ACC112 (cell line): Measurements from ENCODE around the gene CACNA1B.

Experiments
- H2AFZ ChIP-seq: fragments of 200-600 bp; sonication (generic); one replicate; pipeline ENCODE4 v1.6.0; 2017; ENCODE audit warnings: antibody characterized with exemption, low read length; ENCODE audit not compliant: unreplicated experiment
- H3K27ac ChIP-seq: fragments of 200-600 bp; sonication (generic); 2 replicates; pipeline ENCODE4 v1.5.1; 2014; ENCODE audit warnings: low read depth, mild to moderate bottlenecking, antibody characterized with exemption, low read length, moderate library complexity
- H3K27me3 ChIP-seq: fragments of 200-600 bp; sonication (generic); 2 replicates; pipeline ENCODE4 v1.6.1; 2014; ENCODE audit warnings: mild to moderate bottlenecking, antibody characterized with exemption, low read length, moderate library complexity, mixed read lengths; ENCODE audit not compliant: insufficient read depth
- H3K36me3 ChIP-seq: fragments of 200-600 bp; sonication (generic); 2 replicates; pipeline ENCODE4 v1.6.1; 2016; ENCODE audit warnings: mild to moderate bottlenecking, antibody characterized with exemption, low read length, moderate library complexity, mixed read lengths; ENCODE audit not compliant: insufficient read depth
- H3K4me1 ChIP-seq: fragments of 200-600 bp; sonication (generic); one replicate; pipeline ENCODE4 v1.6.1; 2016; ENCODE audit warnings: low read length, mixed read lengths; ENCODE audit not compliant: insufficient read depth, unreplicated experiment, control insufficient read depth
- H3K4me3 ChIP-seq: fragments of 200-600 bp; sonication (generic); 2 replicates; pipeline ENCODE4 v1.5.1; 2014; ENCODE audit warnings: mild to moderate bottlenecking, low read depth, low read length
- H3K79me2 ChIP-seq: fragments of 200-600 bp; sonication (generic); one replicate; pipeline ENCODE4 v1.6.0; 2016; ENCODE audit warnings: low read length; ENCODE audit not compliant: control insufficient read depth, unreplicated experiment, insufficient read depth

Gene CACNA1B

GRCh38 chr9:138095813-138096518, 218.4 kb downstream of the CACNA1B start:
- H3K27me3 ChIP-seq: no peaks in the 10 kb centered on the region
- no peak overlapping the region for H2AFZ ChIP-seq
- H3K4me3 ChIP-seq: no peak overlapping the region
- no peak overlapping the region for H3K27ac ChIP-seq
- no peaks in the 10 kb centered on the region for H3K79me2 ChIP-seq
- H3K36me3 ChIP-seq: no peaks in the 10 kb centered on the region
- no peaks in the 10 kb centered on the region for H3K4me1 ChIP-seq

GRCh38 chr9:138096519-138096845, 218.9 kb downstream of the CACNA1B start:
- no peak overlapping the region for H3K27ac ChIP-seq
- no peaks in the 10 kb centered on the region for H3K36me3 ChIP-seq
- no peak overlapping the region for H3K4me3 ChIP-seq
- no peaks in the 10 kb centered on the region for H3K4me1 ChIP-seq
- no peaks in the 10 kb centered on the region for H3K27me3 ChIP-seq
- no peak overlapping the region for H2AFZ ChIP-seq
- no peaks in the 10 kb centered on the region for H3K79me2 ChIP-seq

DNA sequence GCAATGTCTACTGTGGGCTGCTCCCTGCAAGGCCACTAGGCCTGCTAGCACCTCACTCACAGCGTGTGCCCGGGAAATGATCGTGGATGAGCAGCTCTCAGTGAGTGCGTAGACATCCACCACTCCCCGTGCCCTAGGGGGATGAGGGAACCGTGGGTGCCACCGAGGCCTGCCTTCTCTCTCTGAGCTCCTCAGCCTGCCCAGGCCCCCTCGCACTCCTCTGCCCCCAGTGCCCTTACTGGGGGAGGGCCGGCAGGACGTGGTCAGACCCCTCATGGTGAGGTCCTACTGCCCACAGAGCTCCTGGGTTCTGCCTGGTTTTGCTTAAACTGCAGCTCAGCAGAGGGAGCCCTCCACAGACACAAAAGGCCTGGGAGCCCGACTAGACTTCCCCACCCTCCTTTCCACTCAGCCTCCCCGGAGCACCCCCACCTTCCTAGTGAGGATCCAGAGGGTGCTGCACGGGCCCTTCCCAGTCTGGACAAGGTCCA, 220.0 kb downstream of the CACNA1B start:
- H3K27me3 ChIP-seq: no peaks in the 10 kb centered on the region
- no peaks in the 10 kb centered on the region for H3K79me2 ChIP-seq
- H3K36me3 ChIP-seq: no peaks in the 10 kb centered on the region
- no peaks in the 10 kb centered on the region for H3K4me1 ChIP-seq
- H3K4me3 ChIP-seq: no peak overlapping the region
- H3K27ac ChIP-seq: no peak overlapping the region
- no peak overlapping the region for H2AFZ ChIP-seq

DNA sequence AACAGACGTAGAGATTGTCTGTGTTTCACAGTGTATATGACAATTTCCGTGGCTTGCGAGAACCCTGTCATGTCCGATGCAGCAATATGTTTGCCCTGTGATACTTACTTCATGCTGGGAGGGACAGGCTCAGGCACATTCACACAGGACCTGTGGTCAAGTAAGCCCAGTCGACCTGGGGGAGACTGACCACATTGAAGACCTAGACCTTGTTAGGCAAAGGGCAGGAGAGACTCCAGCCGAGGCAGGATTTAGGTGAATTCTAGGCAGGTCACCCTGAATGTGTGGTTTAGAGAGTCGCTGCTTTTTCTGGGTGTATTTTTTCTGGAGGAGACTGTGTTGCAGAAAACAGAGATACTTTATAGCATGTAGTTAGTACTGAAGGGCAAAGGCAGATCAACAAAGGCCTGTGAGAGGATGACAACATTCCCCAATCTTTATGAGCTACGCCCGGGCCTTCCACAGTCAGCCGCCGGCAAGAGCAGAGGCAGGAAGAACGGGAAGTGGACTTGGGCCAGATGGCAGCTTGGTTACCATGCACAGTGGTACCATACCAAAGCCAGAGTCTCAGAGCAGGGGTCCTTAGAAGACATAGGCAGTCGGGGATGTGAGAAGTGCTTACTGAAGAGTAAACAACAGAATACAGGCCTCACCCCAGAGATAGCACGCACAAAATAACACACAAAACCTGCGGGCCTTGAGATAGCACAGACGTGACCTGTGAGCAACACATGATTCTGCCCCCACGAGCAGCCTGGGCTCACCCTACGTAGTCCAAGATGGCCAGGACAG, 220.7 kb downstream of the CACNA1B start:
- no peak overlapping the region for H3K4me3 ChIP-seq
- H3K36me3 ChIP-seq: no peaks in the 10 kb centered on the region

DNA sequence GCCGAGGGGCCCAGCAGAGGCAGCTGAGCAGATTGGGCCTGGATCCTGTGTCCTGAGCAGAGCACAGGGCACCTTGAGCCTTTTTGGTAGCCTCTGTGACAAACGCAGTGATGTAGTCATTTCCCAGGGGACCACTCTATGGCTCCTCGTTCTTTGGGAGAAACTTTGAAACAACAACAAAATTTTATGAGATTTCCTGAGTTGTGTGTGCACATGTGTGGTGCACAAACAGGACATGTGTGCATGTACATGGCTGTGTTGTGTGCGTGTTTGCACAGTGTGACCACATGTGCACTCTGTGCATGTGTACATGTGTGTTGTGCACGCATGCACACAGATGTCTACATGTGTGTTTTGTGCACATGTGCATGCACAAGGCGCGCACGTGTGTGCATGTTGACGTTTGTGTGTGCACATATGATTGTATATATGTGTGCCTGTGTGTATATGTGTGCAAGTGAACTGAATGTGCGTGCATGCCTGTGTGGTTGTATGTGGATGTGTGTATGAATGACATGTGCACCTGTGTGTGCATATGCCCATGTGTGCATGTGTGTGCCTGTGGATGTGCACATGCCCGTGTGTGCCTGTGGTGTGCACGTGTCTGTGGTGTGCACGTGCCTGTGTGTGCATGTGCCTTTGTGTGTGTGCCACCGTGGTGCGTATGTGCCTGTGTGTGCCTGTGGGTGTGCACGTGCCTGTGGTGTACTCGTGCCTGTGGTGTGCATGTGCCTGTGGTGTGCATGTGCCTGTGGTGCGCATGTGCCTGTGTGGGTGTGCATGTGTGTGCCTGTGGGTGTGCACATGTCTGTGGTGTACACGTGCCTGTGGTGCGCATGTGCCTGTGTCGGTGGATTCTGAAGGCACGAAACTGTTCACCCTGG, 221.6 kb downstream of the CACNA1B start:
- H3K4me1 ChIP-seq: no peaks in the 10 kb centered on the region
- no peak overlapping the region for H3K27ac ChIP-seq
- H2AFZ ChIP-seq: no peak overlapping the region
- H3K27me3 ChIP-seq: no peaks in the 10 kb centered on the region
- no peak overlapping the region for H3K4me3 ChIP-seq
- H3K36me3 ChIP-seq: no peaks in the 10 kb centered on the region
- H3K79me2 ChIP-seq: no peaks in the 10 kb centered on the region

More for the DNA sequence above, 220.7 kb downstream of the CACNA1B start:
- H3K27me3 ChIP-seq: no peaks in the 10 kb centered on the region
- H3K79me2 ChIP-seq: no peaks in the 10 kb centered on the region
- no peaks in the 10 kb centered on the region for H3K4me1 ChIP-seq
- H3K27ac ChIP-seq: no peak overlapping the region
- H2AFZ ChIP-seq: no peak overlapping the region

DNA sequence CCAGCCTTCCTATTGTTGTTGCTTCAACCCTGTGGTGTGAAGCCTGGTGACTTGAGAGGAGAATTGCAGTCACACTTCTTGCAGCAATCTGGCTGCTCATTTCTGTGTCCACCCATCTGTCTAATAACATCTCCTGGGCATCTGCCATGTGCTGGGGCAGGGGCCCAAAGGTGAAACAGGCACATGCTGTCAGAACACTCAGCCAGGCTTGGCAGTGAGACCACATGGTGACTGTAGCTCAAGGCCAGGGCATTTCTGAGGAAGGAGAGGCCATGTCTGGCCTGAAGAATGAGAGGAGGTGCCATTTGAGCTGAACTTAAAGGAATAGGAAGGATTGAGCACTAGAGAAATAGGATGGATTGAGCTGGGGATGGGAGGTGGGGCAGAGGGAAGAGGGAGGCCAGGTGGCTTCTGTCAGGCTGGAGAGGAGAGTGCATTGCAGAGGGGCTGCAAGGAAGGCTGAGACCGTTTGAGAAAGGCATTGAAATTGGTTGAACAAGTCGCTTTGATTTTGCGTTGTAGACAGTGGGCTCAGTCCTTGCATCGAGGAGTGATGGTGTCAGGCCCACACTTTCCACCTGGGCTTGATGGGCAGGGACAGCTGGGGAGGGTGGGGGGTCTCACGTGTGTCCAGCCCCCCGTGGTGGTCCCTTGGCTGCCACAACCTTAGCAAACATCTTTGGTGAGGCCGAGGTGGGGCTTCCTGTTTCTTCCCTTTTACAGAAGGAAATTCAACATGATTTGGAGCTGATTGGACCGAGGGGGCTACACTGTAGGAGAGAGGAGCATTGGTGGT, 222.4 kb downstream of the CACNA1B start:
- Histone ChIP-seq H3K4me1 (no peaks in the 10 kb centered on the region), H3K36me3 (no peaks in the 10 kb centered on the region), H2AFZ (no peak overlapping the region), H3K4me3 (no peak overlapping the region), H3K27me3 (no peaks in the 10 kb centered on the region), H3K79me2 (no peaks in the 10 kb centered on the region), H3K27ac (no peak overlapping the region)

DNA sequence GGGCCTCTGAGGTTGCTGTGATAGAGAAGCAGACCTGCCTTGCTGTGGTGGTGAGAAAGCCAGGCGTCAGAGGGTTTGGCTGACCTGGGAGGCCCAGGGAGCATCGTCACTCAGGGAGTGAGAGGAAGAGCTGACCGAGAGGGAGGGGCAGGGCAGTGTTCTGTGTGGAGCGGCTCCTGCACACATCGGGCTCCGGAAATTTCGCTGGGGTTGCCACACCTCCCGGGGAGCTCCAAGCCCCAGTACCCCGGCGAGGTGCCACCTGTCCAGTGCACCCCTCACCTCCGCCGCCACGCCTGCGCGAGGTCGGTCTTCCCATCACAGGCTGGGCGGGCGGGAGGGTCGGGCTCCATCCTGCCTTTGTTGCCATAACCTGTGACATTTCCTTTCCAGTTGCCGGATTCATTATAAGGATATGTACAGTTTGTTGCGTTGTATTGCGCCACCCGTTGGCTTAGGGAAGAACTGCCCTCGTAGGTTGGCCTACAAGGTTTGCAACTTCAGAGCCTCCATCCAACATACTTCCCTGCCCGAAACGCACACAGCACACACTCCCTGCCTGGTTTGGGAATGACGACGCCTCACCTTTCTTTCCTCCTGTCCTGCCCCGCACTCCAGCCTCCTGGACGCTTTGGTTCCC, 223.2 kb downstream of the CACNA1B start:
- Histone ChIP-seq H3K27me3 (no peaks in the 10 kb centered on the region), H3K36me3 (no peaks in the 10 kb centered on the region), H2AFZ (no peak overlapping the region), H3K79me2 (no peaks in the 10 kb centered on the region), H3K27ac (no peak overlapping the region), H3K4me3 (no peak overlapping the region), H3K4me1 (no peaks in the 10 kb centered on the region)

DNA sequence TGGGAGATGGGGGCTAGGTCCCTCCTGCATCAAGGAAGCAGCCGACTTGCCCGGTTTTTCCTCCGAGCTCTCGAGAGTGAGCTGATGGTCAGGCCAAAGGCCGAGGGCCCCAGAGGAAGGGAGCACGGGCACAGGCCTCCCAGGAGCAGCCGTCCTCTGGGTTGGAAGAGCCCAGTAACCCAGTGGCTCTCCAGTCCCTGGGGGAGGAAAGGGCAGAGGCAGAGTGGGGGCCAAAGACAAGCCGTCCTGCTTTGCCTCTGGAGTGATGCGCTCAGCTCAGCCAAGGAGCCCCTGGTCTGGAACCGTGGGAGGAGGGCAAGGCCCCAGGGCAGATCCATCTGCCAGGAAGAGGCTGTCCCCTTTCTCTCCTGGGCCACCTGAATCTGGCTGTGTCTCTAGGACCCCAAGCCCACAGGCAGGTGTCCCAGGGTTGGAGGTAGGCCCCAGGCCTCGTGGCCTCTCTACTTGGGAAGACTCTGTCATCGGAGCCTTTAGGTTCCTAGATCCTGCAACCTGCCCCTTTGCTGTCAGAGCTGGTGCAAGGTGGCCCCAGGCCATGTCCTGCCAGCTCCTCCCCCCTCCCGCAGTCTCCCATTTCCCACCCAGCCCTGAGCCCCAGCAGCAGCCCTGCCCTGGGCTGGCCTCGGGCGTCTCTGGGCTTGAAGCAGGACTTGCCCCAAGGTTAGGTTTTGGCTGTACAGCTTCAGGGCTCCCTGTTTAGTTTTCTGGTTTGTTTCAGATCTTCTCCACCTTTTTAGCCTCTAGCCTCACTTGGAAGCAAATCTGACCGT, 224.1 kb downstream of the CACNA1B start:
- Histone ChIP-seq H2AFZ (no peak overlapping the region), H3K79me2 (no peaks in the 10 kb centered on the region), H3K4me3 (no peak overlapping the region), H3K27me3 (no peaks in the 10 kb centered on the region), H3K36me3 (no peaks in the 10 kb centered on the region), H3K27ac (no peak overlapping the region), H3K4me1 (no peaks in the 10 kb centered on the region)

GRCh38 chr9:138102246-138103051, 224.9 kb downstream of the CACNA1B start:
- Histone ChIP-seq H3K4me1 (no peaks in the 10 kb centered on the region), H2AFZ (no peak overlapping the region), H3K36me3 (no peaks in the 10 kb centered on the region), H3K4me3 (no peak overlapping the region), H3K79me2 (no peaks in the 10 kb centered on the region), H3K27me3 (no peaks in the 10 kb centered on the region), H3K27ac (no peak overlapping the region)
